ENCODE data around the gene TECPR1.

The TECPR1 gene

GRCh38 chr7:98248156-98248555 lies 3.9 kb downstream of the TECPR1 start:
- FAIRE-seq: no peak

GRCh38 chr7:98244871-98245270 lies 7.2 kb downstream of the TECPR1 start:
- no peak for FAIRE-seq

DNA sequence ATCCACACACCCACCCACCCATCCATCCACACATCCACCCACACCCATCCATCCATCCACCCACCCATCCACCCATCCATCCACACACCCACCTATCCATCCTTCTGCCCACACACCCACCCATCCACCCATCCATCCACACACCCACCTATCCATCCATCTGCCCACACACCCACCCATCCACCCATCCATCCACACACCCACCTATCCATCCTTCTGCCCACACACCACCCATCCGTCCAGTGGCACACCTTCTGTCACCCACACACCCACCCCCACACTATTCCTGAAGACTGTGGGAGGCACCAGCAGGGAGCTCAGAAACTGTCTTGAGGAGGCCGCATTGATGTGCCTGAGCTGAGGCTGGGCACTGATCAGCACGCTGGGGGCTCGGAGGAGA lies 9.1 kb downstream of the TECPR1 start:
- FAIRE-seq: no peak

- no peak for FAIRE-seq
These were observed 9.7 kb downstream of the TECPR1 start for GRCh38 chr7:98242342-98242741.

DNA sequence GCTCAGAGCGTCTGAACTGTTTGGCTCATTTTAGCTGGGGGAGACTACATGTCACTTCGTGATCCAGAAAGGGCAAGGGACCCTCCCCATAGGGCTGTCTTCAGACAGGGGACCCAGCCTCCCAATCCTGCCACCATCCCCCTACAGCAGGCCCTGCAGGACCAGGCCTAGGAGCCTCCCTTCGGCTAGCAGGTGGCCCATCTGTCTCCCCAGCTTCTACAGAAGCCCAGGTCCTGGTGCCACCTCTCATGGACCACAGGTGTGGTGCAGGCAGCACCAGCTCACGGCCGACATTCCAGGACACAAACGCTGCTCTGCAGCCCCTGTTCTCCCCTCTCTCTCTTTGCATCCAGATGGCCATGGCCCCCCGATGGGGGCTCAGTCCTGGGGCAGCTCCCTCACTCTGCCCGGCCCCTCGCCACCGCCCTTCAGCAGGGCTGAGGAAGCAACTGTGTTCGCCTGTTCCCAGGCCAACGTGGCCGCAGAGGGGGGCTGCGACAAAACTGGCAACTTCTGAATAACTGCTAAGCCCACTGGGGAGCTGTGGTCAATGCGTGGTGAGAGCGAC lies 10.3 kb downstream of the TECPR1 start:
- FAIRE-seq: no peak

DNA sequence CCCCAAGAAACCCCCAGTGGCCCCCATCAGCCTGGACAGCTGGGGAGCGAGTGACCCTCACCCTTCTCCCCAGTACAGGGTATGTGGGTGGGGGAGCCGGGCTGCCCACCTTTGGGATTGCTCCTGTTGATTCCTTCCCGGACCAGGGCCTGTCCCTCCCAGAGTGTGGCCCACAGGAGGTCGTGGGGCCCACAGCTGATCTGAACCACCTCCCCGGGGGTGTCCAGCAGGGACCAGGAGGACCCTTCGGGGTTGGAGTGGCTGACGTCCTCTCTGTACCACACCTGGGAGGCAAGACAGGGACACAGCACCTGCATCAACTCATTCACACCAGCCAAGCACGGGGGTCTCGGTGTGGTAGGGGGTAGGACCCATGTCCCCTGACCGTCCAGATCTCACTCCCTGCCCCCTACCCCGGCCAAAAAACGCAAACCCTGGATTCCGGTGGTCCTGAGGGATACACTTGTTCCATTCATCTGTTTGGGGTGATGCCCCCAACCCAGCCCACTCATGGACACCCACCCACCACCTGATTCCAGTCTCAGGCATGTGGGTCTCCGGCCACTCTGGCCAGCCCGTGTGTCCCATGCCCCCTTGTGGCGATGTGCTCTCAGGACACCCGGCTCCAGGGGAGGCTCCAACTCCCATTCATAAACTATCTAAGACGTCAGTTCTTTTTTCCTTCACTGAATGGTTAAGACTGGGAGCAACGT lies 10.9 kb downstream of the TECPR1 start:
- no peak for FAIRE-seq

GRCh38 chr7:98238976-98239375 lies 13.1 kb downstream of the TECPR1 start:
- FAIRE-seq: no peak

DNA sequence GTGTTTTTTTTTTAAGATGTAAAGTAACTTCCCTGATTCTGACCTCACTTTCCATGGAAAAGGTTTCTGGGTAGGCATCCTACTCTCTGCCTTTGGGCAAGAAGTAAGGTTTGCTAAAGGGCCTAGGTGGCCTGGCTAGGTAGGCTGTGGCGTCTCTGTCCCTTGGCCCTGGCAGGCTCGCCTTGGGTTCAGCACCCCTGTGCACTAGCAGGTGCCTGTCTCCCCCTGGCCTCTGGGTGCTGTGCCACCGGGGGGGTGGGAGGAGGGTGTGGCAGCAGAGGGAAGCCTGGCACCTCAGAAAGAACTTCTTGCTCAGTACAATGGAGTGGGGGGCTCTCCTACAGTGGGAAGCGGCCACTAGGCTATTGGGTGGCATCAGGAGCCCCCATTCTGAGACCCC lies 14.0 kb downstream of the TECPR1 start:
- FAIRE-seq: no peak

- FAIRE-seq: no peak
These were observed 15.5 kb downstream of the TECPR1 start for GRCh38 chr7:98236355-98237185.

- FAIRE-seq: no peak
These were observed 16.1 kb downstream of the TECPR1 start for GRCh38 chr7:98235901-98236300.

DNA sequence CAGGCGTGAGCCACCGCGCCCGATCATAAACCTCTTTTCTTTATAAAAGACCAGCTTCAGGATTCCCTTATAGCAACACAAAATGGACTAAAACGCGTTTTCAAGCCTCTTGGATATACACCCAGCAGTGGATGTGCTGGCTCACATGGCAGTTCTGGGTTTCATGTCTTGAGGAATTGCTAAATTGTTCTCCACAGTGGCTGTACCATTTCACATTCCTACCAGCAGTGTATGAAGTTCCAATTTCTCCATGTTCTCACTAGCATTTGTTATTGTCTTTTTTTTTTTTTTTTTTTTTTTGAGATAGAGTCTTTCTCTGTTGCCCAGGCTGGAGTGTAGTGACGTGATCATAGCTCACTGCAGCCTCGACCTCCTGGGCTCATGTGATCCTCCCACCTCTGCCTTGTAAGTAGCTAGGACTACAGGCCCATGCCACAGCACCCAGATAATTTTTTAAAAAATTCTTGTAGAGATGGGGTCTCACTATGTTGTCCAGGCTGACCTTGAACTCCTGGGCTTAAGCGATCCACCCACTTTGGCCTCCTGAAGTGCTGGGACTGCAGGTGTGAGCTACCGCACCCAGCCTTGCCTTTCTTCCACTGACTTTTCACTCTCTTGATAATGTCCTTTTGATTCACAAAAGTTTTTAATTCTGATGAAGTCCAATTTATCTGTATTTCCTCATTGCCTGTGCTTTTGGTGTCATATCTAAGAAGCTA lies 17.4 kb downstream of the TECPR1 start:
- no peak for FAIRE-seq

DNA sequence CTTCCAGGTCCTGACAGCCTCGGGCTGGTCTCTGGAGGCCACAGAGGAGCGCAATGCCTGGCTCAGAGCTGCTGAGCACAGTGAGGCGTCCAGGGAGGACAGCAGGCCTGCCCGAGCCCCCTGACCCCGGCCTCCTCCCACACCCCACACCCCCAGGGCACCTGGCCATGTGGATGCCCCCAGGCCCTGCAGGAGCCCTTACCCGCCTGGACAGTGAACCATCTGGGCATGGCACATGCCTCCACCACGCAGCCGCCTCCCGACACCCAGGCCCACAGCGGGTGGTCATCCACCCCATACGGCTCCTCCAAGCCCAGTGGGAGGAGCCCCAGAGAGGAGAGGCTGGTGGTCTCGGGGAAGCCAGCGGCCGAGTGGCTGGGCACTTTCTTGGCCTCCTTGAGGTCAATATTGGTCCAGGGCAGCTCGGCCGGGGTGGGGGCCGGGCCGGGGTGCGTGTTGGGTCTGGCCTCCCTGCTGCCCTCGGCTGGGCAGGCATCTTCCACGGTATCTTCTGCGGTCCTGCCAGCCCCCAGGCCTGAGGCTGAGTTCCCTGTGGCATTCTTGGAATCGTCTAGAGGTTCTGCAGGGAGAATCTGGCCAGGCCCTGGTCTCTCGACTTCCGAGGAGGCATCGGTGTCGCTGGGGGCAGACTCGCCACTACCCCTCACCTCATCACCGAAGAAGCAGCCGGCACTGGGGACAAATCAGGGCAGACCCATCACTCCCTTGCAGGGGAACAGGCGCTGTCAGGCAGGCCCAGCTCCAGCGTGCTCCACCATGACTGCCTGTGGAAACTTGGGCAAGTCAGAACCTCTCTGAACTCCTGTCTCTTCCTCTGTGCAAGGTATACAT lies 18.6 kb downstream of the TECPR1 start:
- FAIRE-seq: no peak

DNA sequence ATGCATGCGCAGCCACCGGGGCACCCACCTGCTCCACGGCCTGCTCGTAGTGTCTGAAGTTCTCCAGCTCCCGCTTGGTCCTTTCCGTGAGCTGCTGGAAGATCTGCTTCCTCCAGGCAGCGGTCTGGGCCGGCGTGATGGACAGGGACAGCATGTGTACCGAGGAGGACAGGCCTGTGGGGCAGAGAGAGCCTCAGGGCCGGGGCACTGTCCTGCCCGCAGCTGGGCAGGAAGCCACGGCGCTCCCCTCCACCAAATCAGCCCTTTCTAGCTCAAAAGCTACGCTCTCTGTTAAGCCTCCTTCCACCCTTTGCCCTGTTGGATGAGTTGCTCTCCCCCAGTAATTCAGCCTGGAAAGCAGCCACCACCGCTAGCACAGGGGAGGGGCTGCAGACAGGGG lies 19.2 kb downstream of the TECPR1 start:
- FAIRE-seq: no peak

DNA sequence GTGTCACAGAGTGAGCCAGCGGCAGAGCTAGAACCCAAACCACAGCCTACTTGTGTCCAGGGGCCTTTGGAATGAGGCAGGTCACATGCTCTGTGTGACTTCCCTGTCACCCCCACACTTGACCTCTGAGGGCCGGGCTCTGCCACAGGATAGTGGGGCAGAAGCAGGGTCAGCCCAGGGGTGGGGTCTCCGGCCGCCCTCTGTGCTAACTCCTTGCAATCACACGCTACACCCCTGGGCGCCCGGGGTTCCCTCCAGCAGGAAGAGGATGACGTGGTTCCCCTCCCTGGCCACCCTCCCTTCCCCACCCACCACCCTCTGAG lies 19.8 kb downstream of the TECPR1 start:
- FAIRE-seq: no peak

DNA sequence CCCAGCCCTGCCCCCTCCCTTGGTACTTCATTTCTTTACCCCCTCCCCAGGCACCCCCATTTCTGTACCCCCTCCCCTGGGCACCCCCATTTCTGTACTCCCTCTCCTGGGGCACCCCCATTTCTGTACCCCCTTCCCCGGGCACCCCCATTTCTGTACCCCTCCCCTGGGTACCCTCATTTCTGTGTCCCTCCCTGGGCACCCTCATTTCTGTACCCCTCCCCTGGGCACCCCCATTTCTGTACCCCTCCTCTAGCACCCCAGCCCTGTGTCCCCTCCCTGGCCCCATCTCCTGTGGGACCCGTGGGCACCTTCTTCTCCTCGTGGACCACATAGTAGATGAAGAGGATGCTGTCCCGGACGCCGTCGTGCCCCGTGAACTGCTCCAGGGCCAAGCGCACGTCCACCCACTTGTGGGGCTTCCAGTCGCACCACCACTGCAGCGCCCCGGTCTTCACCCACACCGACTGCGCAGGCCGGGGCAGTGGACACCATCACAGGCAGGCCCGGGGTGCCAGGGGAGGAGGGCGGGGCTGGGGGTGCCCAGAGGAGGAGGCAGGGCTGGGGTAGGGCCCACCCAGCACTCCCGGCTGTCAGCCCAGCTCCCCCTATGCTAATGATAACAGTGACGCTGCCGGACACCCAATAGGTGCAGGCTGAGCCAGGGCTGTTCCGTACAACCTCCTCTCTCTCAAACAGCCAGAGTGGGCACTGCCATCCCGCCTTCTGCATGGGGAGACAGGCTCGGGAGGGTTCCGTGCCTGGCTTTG lies 20.4 kb downstream of the TECPR1 start:
- no peak for FAIRE-seq

- FAIRE-seq: no peak
These were observed 21.1 kb downstream of the TECPR1 start for GRCh38 chr7:98230746-98231471.

DNA sequence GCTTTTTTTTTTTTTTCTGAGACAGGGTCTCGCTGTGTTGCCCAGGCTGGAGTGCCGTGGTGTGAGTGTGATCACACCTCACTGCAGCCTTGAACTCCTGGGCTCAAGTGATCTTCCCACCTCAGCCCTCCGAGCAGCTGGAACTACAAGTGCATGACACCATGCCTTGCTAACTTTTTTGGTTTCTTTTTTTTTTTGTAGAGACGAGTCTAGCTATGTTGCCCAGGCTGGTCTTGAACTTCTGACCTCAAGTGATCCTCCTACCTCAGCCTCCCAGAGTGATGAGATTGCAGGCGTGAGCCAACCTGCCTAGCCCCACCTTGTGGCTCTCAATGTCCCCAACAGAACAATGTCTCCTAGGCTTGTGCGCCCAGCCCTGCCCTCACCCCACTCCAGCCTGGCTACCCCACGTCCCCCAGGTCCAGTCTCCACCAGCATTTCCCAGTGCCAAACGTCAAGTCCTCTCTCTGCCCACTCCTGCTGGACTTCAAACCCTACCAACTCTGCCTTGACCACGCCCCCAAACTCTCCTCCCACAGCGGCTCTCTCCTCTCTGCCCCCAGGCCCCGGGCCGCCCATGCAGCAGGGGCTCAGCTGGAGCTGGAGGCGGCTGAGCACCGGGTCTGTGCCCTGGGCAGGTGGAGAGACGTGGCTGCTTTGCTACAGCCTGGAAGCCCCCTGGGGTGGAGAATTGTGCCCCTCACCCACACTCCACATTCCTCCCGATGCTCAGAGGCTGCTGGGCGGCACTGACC lies 21.9 kb downstream of the TECPR1 start:
- FAIRE-seq: no peak

GRCh38 chr7:98229441-98229840 lies 22.6 kb downstream of the TECPR1 start:
- no peak for FAIRE-seq

- no peak for FAIRE-seq
These were observed 23.2 kb downstream of the TECPR1 start for GRCh38 chr7:98228801-98229200.

DNA sequence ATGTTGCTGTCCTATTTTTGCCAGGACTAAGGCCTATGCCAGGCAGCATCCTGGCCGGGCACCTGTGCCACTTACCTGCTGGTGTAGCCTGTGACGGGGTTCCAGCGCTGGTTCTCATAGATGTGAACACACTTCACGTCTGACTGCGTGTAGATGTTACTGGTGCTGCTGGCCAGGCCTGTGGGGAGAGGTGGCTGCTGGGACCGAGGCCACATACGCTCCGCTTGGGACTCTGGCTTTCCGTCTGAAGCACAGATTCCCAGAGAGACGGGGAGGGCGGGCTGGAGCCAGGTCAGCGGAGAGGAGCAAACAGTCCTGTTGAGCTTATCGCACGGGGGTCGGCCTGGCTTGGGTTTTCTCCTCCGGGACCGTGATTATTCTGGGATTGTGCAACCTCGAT lies 24.1 kb downstream of the TECPR1 start:
- no peak for FAIRE-seq
